OCI-LY3 (cell line): ENCODE data around the gene TMEM259.

Source experiments
- H2AFZ ChIP-seq: fragments of 200-600, 300-600 bp; shearing (Covaris generic); 2 replicates; pipeline ENCODE4 v1.6.0; 2014; ENCODE audit warnings: antibody characterized with exemption, low read depth, low read length
- H3K27ac ChIP-seq: fragments of 200-600, 300-600 bp; sonication (generic); 2 replicates; pipeline ENCODE4 v1.5.1; 2014; ENCODE audit warnings: mild to moderate bottlenecking, low read length, moderate library complexity, mixed read lengths
- H3K27me3 ChIP-seq: fragments of 200-600, 300-600 bp; sonication (generic); 2 replicates; pipeline ENCODE4 v1.6.1; 2014; ENCODE audit warnings: low read depth, low read length, mixed read lengths
- H3K36me3 ChIP-seq: fragments of 200-600, 300-600 bp; sonication (generic); replicated peaks from 2 replicates; pipeline ENCODE3; 2014; ENCODE audit warnings: low read depth, low read length, mixed read lengths
- H3K4me1 ChIP-seq: fragments of 300-600, 200-600 bp; sonication (generic); 2 replicates; pipeline ENCODE4 v1.6.1; 2014; ENCODE audit warnings: low read length, mixed read lengths
- H3K4me2 ChIP-seq: fragments of 200-600, 300-600 bp; sonication (generic); 2 replicates; pipeline ENCODE4 v1.6.1; 2014; ENCODE audit warnings: low read length, mixed read lengths
- H3K4me3 ChIP-seq: fragments of 300-600, 200-600 bp; sonication (generic); 2 replicates; pipeline ENCODE4 v1.5.1; 2014; ENCODE audit warnings: antibody characterized with exemption, mild to moderate bottlenecking, low read length, moderate library complexity
- H3K79me2 ChIP-seq: fragments of 300-600, 200-600 bp; shearing (Covaris generic); 2 replicates; pipeline ENCODE4 v1.6.1; 2014; ENCODE audit warnings: mild to moderate bottlenecking, low read length, mixed read lengths
- H3K9ac ChIP-seq: fragments of 300-600, 200-600 bp; shearing (Covaris generic); 2 replicates; pipeline ENCODE4 v1.6.0; 2014; ENCODE audit warnings: mild to moderate bottlenecking, low read length, moderate library complexity
- H3K9me3 ChIP-seq: fragments of 200-600, 300-600 bp; shearing (Covaris generic); 2 replicates; pipeline ENCODE4 v1.6.1; 2014; ENCODE audit warnings: low read length, mixed read lengths; ENCODE audit not compliant: insufficient read depth
- H4K20me1 ChIP-seq: fragments of 200-600, 300-600 bp; sonication (generic); 2 replicates; pipeline ENCODE4 v1.6.1; 2016; ENCODE audit warnings: low read length, mixed read lengths; ENCODE audit not compliant: insufficient read depth
- CTCF ChIP-seq: fragments of 200-600, 300-600 bp; sonication (generic); IDR thresholded peaks from 2 replicates; pipeline ENCODE4 v1.5.1; 2014; ENCODE audit warnings: antibody characterized with exemption, low read length, low read depth
- EZH2phosphoT487 ChIP-seq: fragments of 200-600 bp; shearing (Covaris generic); IDR thresholded peaks from 2 replicates; pipeline ENCODE4 v1.6.1; 2018; ENCODE audit warnings: antibody characterized with exemption, mixed run types, low read depth

TMEM259 gene

GRCh38 chr19:963486-963951 lies 57.4 kb downstream of the TMEM259 start:
- TF ChIP-seq EZH2phosphoT487 (no peak), CTCF (no peak)
- Histone ChIP-seq H3K4me2 (no peak overlapping the region), H3K4me3 (no peak overlapping the region), H3K27ac (no peak overlapping the region), H2AFZ (no peak overlapping the region), H3K9me3 (no peaks in the 10 kb centered on the region), H3K79me2 (peaks cover 8% of the 10 kb centered on the region; the same call in 1 of the 2 replicates), H3K4me1 (no peaks in the 10 kb centered on the region), H3K9ac (no peak overlapping the region), H3K36me3 (peaks cover 71% of the 10 kb centered on the region), H4K20me1 (peaks cover 16% of the 10 kb centered on the region; the same call in 1 of the 2 replicates), H3K27me3 (no peaks in the 10 kb centered on the region)

GRCh38 chr19:962683-963400 lies 58.1 kb downstream of the TMEM259 start:
- TF ChIP-seq EZH2phosphoT487 (no peak), CTCF (no peak)
- peaks cover 16% of the 10 kb centered on the region; the same call in 1 of the 2 replicates for H4K20me1 ChIP-seq
- H2AFZ ChIP-seq: no peak overlapping the region
- no peaks in the 10 kb centered on the region for H3K4me1 ChIP-seq
- peaks cover 67% of the 10 kb centered on the region for H3K36me3 ChIP-seq
- no peak overlapping the region for H3K4me2 ChIP-seq
- no peak overlapping the region for H3K4me3 ChIP-seq
- no peaks in the 10 kb centered on the region for H3K9me3 ChIP-seq
- no peak overlapping the region for H3K27ac ChIP-seq
- H3K79me2 ChIP-seq: peaks cover 8% of the 10 kb centered on the region; the same call in 1 of the 2 replicates
- H3K9ac ChIP-seq: no peak overlapping the region
- H3K27me3 ChIP-seq: no peaks in the 10 kb centered on the region

GRCh38 chr19:961866-962620 lies 58.9 kb downstream of the TMEM259 start:
- H3K9ac ChIP-seq: no peak overlapping the region
- no peak overlapping the region for H3K4me3 ChIP-seq
- no peak overlapping the region for H3K4me2 ChIP-seq
- H3K27ac ChIP-seq: no peak overlapping the region
- no peak overlapping the region for H2AFZ ChIP-seq
- H3K27me3 ChIP-seq: no peaks in the 10 kb centered on the region
- peaks cover 16% of the 10 kb centered on the region; the same call in 1 of the 2 replicates for H4K20me1 ChIP-seq
- no peak for TF ChIP-seq EZH2phosphoT487
- no peak for TF ChIP-seq CTCF
- H3K4me1 ChIP-seq: no peaks in the 10 kb centered on the region
- no peaks in the 10 kb centered on the region for H3K9me3 ChIP-seq
- peaks cover 8% of the 10 kb centered on the region; the same call in 1 of the 2 replicates for H3K79me2 ChIP-seq
- H3K36me3 ChIP-seq: peaks cover 62% of the 10 kb centered on the region

- TF ChIP-seq CTCF: no peak
- no peak for TF ChIP-seq EZH2phosphoT487
- H3K9me3 ChIP-seq: no peaks in the 10 kb centered on the region
- no peak overlapping the region for H3K4me2 ChIP-seq
- H3K27ac ChIP-seq: no peak overlapping the region
- H2AFZ ChIP-seq: no peak overlapping the region
- no peaks in the 10 kb centered on the region for H3K4me1 ChIP-seq
- no peaks in the 10 kb centered on the region for H3K27me3 ChIP-seq
- peaks cover 20% of the 10 kb centered on the region for H3K79me2 ChIP-seq
- peaks cover 28% of the 10 kb centered on the region; the same call in 1 of the 2 replicates for H4K20me1 ChIP-seq
- H3K36me3 ChIP-seq: peaks cover 54% of the 10 kb centered on the region
- H3K4me3 ChIP-seq: no peak overlapping the region
- H3K9ac ChIP-seq: no peak overlapping the region
Measured at GRCh38 chr19:960601-960938, 60.4 kb downstream of the TMEM259 start.
